DOHH2 (cell line): Measurements from ENCODE around the gene MTHFD2L.

ENCODE experiments used
- EZH2phosphoT487 ChIP-seq: fragments of 200-600 bp; sonication (generic); IDR thresholded peaks from 2 replicates; pipeline ENCODE4 v1.6.1; 2017; ENCODE audit warnings: borderline replicate concordance, mild to moderate bottlenecking, antibody characterized with exemption, low read length, moderate library complexity, mixed read lengths
- TF ChIP-seq, protein P1 (sequence below): fragments of 200-600 bp; sonication (generic); IDR thresholded peaks from one replicate; pipeline ENCODE4 v1.5.1; 2014; ENCODE audit warnings: antibody characterized with exemption, mild to moderate bottlenecking, low read depth, low read length; ENCODE audit not compliant: poor library complexity, severe bottlenecking

DNA sequence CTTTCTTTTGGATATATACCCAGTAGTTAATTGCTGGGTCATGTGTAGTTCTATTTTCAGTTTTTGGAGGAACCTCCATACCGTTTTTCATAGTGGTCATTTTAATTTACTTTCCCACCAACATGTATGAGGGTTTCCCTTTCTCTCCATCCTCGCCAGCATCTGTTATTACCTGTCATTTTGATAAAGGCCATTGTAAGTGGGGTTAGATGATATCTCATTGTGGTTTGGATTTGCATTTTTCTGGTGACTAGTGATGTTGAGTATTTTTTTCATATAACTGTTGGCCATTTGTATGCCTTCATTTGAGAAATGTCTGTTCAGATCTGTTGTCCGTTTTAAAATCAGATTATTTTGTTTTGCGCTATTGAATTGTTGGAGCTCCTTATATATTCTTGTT, 30.2 kb upstream of the MTHFD2L start:
- TF ChIP-seq, protein P1, sequence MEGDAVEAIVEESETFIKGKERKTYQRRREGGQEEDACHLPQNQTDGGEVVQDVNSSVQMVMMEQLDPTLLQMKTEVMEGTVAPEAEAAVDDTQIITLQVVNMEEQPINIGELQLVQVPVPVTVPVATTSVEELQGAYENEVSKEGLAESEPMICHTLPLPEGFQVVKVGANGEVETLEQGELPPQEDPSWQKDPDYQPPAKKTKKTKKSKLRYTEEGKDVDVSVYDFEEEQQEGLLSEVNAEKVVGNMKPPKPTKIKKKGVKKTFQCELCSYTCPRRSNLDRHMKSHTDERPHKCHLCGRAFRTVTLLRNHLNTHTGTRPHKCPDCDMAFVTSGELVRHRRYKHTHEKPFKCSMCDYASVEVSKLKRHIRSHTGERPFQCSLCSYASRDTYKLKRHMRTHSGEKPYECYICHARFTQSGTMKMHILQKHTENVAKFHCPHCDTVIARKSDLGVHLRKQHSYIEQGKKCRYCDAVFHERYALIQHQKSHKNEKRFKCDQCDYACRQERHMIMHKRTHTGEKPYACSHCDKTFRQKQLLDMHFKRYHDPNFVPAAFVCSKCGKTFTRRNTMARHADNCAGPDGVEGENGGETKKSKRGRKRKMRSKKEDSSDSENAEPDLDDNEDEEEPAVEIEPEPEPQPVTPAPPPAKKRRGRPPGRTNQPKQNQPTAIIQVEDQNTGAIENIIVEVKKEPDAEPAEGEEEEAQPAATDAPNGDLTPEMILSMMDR, result no peak
- TF ChIP-seq EZH2phosphoT487, result no peak
